ENCODE measurements around the gene NFIB.
A peak's percentile ranks its signal among the peaks of the same experiment; 100 is the strongest.

NFIB gene

DNA sequence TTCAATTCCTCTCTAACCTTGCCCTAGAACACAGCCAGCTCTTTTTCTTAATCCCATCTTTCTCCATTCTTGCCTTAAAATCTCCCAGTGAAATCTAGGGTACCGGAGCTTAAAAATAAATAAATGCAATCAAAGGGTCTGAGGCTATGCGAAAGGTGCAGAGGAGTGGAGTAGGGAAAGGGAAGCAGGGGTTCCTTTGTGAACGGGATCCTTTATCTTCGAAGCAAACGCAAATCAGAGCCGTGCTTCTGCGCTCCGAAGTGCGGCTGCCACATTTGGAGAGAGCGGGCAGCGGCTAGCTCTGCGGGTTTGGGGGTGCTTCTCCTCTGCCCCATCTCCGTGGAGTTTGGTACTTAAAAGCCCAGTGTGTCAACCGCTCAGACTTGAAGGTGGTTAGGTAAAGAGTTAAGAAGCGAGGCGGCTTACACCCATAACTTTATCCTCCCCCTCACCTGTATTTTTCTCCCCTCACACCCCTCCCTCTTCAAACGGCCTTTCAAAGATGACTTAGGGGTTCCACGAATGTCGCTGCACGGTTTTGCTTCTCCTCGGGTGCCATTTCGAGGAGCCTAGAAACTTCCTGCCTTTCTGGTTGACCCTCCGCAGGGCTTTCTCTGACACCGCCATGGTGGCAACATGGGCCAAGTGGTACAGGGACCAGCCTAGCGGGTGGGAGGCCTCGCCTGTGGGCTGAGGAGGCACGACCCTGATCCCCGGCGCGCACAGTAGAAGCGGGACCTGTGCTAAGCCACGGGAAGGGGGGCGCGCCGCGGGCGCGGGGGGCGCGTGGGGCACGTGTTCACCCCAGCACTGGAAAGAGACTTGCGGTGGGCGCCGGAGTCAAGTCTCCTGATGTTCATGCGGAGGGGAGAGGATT is 31.7 kb upstream of the NFIB start:
- peak; percentile 37 for DNase-seq (ENCODE audit: low spot score)

GRCh38 chr9:14344941-14345353 is 31.0 kb upstream of the NFIB start:
- peak; percentile 57 for DNase-seq (ENCODE audit: low spot score)

- DNase-seq (ENCODE audit: low spot score): peak; percentile 99
These were observed 30.1 kb upstream of the NFIB start for GRCh38 chr9:14344053-14344524.

DNA sequence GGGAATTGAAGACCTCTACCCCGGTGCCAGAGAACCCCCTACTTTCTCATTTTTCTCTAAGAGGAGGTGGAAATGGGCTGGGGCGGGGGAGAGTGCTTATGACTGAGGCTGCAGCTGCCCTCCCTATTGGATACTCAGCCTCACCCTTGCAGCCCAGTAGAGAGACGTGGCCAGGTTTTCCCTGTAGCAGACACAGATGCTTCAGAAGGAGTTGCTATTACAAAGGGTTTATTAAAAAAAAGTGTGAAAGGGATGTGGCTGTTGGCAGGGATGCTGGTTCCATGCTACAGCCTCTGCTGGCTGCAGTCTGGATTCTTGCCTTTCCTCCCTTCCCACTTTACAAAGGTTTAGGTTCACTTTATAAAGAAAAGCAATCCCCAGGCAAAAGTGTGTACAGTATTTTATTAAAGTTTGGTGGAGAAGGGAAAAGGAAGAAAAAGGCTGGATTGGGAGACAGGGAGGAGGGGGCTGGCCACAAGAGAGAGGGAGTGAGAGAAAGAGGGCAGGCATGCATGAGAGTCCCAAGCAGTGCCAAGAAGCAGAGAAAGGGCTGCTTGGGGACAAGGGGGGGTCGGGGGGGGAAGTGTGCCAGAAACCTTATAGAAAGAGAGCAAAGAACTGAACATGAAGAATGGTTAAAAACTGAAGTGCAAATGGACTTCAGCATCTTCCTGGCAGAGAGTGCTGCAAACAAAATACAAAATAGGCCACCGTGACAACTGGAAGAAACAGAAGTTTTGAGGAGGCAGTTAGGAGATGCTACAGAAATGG is 29.5 kb upstream of the NFIB start:
- DNase-seq (ENCODE audit: low spot score): peak; percentile 52

DNA sequence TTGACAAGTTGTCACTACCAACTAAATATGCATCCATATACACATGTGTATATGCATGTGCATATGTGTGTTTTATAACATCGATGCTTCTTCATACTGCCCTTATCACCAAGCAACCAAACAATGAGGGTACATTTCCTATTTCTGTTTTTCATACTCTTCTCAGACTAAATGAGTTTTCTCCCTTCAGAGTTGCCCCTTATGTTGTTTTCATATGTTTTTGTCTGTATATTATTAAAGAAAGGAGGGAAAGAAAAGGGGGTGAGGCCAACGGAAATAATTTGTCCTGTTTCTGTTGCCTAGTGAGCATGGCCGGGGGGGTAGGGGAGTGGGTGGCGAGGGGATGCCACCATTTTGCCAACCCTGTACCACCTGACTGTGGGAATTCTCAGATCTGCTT is 28.8 kb upstream of the NFIB start:
- no peak for DNase-seq (ENCODE audit: low spot score)

DNA sequence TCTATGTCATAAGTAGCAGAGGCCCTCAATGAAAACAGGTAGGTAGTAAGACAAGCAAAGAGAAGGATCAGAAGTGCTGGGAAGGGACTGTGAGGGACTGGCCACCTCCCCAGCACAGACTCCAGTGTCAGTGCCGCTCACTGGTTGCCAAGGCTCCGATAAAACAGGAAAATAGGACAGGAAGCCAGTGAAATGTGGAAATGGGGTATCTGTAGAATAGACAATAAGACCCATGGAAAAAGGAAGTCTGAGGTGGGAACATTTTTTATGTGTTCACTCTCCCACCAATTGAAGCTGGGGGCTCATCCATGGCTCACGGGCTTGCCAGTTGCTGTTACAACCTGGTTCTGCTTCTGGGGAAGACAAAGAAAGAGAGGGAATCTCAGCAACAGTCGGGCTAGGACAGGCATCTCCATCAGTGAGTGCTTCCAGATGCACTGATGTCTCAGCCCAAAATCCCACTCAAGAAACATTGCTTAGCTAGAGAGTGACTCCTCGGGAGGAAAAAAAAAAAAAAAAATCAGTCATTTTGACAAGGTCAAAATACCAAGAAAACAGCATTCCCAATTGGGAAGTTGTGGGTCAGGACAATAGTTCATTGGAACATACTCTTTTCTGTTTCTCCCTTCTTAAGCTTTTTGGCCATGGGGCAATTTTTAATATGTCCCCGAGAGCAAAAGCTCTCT is 27.6 kb upstream of the NFIB start:
- no peak for DNase-seq (ENCODE audit: low spot score)

- DNase-seq (ENCODE audit: low spot score): no peak
These were observed 27.1 kb upstream of the NFIB start for GRCh38 chr9:14340994-14341393.

DNA sequence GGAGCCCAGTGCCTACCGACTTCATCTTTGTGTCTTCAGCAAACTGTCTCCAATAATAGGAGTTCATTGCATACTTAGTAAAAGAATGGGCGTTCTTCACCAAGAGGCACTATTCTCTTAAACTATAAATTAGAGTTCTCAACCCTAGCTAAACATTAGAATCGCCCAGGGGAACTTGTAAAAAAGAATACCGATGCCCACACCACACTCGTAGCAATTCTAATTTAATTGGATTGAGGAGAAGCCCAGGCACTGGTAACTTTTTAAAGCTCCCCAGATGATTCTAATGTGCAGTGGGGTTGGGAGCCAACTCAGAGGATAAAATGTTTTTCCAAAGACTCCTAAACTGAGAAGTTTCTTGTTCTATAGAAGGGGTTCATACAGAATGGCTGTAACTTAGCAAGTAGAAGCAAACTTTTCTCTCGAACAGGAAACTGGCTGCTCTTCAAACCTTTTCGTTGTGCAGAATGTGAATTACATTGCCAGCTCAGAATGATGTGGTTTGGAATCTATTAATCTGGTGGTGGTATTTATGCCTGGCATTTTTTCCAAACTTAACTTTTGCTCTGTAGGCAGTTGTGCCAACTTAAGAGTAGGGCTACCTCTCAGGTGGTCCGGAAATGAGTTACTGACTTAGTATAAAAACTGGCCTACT is 26.4 kb upstream of the NFIB start:
- no peak for DNase-seq (ENCODE audit: low spot score)

GRCh38 chr9:14339746-14340145 is 25.8 kb upstream of the NFIB start:
- DNase-seq (ENCODE audit: low spot score): no peak

GRCh38 chr9:14337615-14338014 is 23.7 kb upstream of the NFIB start:
- no peak for DNase-seq (ENCODE audit: low spot score)

DNA sequence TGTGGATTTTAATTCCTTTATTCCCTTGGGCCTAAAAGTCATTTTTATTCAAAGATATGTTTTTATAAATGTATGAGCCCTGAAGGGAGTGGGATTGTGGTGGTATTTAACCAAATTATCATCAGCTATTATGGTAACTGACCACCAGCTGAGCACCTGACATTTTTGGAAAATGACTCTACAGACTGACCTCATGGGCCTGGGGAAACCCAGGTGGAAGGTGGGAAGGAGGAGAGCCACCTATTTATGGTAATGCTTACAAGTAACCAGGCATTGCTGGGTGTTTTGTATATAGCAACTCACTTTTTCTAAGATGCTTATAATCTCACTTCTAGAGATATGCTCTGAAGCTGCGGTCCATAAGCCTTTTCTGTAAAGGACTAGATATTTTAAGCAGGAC is 22.3 kb upstream of the NFIB start:
- no peak for DNase-seq (ENCODE audit: low spot score)

- DNase-seq (ENCODE audit: low spot score): no peak
These were observed 17.2 kb upstream of the NFIB start for GRCh38 chr9:14331120-14331519.

DNA sequence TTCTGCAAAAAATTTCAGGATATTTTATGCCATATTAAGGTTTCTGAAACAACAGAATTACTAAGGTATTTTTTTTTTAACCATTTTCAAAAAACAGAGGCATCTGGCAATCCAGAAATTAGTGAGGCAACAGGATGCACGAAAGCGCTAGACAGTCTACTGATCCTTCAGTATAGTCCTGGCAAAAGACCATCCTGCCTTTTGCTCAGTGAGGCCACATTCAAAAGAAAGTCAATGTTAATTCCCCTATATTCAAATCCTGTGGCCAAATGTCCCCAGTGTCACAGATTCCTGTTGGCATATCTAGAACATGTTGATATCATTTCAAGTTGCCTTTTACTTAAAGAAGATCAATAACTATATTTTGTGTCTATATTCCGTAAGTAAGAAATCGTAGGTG is 13.1 kb upstream of the NFIB start:
- no peak for DNase-seq (ENCODE audit: low spot score)

- no peak for DNase-seq (ENCODE audit: low spot score)
These were observed 12.4 kb upstream of the NFIB start for GRCh38 chr9:14326264-14326826.

DNA sequence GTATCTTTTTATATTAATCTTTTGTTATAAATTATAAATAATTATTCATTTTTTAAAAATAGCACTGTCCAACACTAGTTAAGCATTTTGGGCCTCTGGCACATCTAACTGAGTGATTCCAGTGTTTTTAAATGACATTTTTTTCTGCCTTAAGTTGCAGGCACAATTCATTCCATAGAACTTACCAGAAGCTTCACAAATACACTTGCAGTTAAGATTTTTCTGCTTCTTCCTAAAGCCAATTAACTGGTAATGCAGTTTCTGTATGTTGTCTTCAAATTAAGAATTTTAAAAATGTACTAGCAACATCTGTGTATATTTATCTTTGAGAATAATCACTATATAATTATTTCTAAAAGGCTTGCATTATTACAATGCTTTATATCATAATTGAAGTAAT is 11.2 kb upstream of the NFIB start:
- no peak for DNase-seq (ENCODE audit: low spot score)

- DNase-seq (ENCODE audit: low spot score): no peak
These were observed 10.2 kb upstream of the NFIB start for GRCh38 chr9:14323985-14324650.

DNA sequence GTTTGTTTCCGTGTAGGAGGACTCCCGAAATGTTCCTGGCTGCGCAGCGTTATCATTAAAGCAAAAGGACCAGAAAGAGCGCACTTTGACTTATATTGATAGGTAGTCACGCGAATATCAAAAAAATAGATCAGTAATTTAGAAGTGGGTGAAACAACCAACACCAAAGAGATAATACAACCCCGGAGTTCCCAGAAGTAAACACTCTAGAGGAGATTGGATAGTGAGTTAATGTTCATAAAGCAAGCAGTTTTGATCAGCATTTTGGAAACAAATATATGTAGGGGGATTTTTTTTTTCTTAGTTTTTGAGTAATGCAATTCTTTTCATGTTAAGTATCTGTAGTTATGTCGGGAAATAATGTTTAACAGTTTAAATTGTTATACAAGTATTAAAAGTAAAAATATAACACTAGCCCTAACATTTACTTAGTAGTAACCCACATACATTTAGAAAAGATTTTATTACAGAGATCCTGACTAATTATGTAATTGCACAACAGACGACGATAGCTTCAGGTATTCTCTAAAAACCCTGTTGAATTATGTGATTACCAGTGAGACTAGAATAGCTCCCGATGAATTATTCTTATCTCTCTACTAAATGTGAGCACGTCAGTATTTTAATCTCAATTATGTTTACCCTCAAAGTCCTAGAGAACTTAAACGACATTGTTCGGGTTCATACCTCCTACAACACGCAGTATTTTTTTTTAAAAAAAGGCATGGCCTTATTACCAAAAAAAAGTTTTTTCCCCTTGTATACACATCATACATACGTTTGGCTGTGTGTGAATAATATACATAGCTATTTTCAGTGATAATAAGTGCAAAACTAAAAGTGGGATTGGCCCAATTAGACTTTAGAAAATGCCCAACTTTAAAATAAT is 9.4 kb upstream of the NFIB start:
- peak; percentile 68 for DNase-seq (ENCODE audit: low spot score)

- peak; percentile 94 for DNase-seq (ENCODE audit: low spot score)
These were observed 8.5 kb upstream of the NFIB start for GRCh38 chr9:14322211-14323082.

DNA sequence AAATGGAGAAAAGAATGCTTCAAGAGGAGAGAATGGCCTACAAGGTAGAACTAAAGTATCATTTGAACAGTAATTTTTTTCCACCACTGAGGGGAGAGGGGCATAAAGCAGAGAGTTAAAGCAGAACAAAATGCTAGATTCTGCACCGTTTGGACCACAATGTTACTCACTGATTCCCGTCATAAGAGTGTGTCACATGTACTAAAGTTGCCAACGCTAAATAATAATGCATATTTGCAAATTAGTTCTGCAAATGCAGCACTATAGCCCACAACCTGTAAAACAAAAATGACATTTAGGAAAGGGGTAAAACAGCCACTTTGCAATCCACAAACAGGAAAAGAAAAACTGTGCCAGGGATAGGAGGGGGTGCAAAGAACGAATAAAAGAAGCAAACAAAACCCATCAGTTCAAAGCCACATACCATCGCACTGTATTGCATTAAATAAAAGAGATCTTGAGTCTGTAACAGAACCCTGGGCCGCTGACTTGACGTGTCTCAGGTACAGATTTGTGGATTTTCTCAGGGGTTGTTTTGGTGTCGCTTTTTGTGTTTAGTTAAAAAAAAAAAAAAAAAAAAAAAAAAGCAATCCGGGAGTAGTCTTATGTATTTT is 7.7 kb upstream of the NFIB start:
- DNase-seq (ENCODE audit: low spot score): peak; percentile 64
